Mammary epithelial cell (primary cell): Measurements from ENCODE around the gene AGPAT4.

Experiments used
- EZH2 ChIP-seq: IDR thresholded peaks from 2 replicates; pipeline ENCODE4 v1.6.1; 2012; ENCODE audit warnings: low read length, inconsistent platforms, borderline replicate concordance
- TF ChIP-seq, protein P1 (sequence below), 2 donors: IDR thresholded peaks in 1 of 2; conservative IDR thresholded peaks in 1 of 2; 2 replicates each; pipeline ENCODE4 v1.5.1; 2011 to 2012; ENCODE audit warnings: inconsistent platforms in 2 of 2, low read length in 2 of 2, mild to moderate bottlenecking in 2 of 2, control low read depth in 1 of 2, low read depth in 1 of 2; ENCODE audit not compliant: insufficient read depth in 1 of 2; ENCODE audit errors: extremely low read depth in 1 of 2

DNA sequence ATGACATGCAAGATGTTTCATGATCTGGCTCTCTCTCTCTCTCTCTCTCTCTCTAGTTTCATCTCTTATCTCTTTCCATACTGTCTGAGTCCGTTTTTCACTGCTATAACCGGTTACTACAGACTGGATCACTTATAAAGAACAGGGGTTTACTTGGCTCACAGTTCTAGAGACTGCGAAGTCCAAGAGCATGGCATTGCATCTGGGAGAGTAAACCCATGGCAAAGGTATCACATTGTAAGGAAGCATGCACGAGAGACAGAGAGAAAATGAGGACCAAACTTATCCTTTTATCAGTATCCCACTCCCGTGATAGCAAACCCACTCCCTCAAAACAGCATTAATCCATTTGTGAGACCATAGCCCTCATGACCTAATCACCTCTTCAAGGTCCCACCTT is 7.2 kb upstream of the AGPAT4 start:
- TF ChIP-seq EZH2 = no peak
- TF ChIP-seq, protein P1, sequence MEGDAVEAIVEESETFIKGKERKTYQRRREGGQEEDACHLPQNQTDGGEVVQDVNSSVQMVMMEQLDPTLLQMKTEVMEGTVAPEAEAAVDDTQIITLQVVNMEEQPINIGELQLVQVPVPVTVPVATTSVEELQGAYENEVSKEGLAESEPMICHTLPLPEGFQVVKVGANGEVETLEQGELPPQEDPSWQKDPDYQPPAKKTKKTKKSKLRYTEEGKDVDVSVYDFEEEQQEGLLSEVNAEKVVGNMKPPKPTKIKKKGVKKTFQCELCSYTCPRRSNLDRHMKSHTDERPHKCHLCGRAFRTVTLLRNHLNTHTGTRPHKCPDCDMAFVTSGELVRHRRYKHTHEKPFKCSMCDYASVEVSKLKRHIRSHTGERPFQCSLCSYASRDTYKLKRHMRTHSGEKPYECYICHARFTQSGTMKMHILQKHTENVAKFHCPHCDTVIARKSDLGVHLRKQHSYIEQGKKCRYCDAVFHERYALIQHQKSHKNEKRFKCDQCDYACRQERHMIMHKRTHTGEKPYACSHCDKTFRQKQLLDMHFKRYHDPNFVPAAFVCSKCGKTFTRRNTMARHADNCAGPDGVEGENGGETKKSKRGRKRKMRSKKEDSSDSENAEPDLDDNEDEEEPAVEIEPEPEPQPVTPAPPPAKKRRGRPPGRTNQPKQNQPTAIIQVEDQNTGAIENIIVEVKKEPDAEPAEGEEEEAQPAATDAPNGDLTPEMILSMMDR (conservative IDR thresholded peaks at IDR 0.05 in 1 of 2, IDR thresholded peaks at IDR 0.05 in 1 of 2; ENCODE audit: extremely low read depth in 1 of 2, insufficient read depth in 1 of 2, low read depth in 1 of 2, low read length in 2 of 2) = no peak
